ENCODE data around the gene SLC17A2.

SLC17A2 gene

DNA sequence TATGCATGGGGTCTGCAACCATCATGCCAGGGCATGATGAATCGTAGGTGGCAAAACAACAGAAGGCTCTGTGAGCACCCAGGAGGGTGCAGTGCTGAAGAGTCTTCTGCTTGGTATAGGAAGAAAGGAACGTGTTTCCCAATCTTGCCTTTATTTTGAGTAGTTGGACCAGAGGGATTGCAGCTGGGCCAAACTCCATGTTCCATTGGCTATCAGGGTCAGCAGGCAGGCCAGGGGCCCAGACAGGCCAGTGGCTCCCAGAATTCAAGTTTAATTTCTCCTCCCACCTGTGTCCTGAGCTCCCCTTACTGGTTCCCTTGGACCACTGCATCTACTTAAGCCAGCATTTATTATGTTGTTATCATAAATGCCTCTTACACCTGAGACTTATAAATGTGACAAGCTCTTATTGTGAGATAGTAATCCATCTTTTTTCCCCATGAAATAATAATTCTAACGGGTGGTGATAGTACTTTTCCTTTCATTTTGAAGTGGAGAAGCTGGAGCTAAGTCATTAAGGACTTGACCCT lies 31.2 kb upstream of the SLC17A2 start:
- Histone ChIP-seq H3K4me3 (ENCODE audit: insufficient read depth in 1 of 2, low read depth in 1 of 2, low read length in 2 of 2) (peak overlapping the region in 1 of 2 experiments; percentile 96), H3K4me1 (ENCODE audit: control insufficient read depth, insufficient read depth, low read depth, low read length) (peaks cover 8% of the 10 kb centered on the region), H4K8ac (ENCODE audit: low read length) (peak overlapping the region; percentile 35), H3K23ac (ENCODE audit: low read length in 2 of 2) (no peak overlapping the region), H3K9ac (ENCODE audit: low read length) (peak overlapping the region; percentile 98), H3K36me3 (ENCODE audit: control insufficient read depth in 1 of 2, insufficient read depth in 2 of 2, low read depth in 1 of 2, low read length in 2 of 2) (peaks cover 7 to 24% of the 10 kb centered on the region in 2 experiments), H2AFZ (ENCODE audit: low read depth, low read length) (no peak overlapping the region), H3K18ac (ENCODE audit: low read depth in 1 of 2, low read length in 2 of 2) (peak overlapping the region; percentile 54 to 94), H3K9me3 (ENCODE audit: control insufficient read depth, low read length) (no peaks in the 10 kb centered on the region), H3K27me3 (ENCODE audit: control insufficient read depth in 1 of 2, insufficient read depth in 1 of 2, low read length in 2 of 2) (no peaks in the 10 kb centered on the region), H2BK5ac (ENCODE audit: low read depth, low read length, poor library complexity, severe bottlenecking) (no peak overlapping the region), H2BK12ac (ENCODE audit: low read length in 2 of 2) (peak overlapping the region; percentile 38 to 75), H3K4ac (ENCODE audit: low read depth in 1 of 2, low read length in 2 of 2) (peak overlapping the region; percentile 35 to 71), H2AK5ac (ENCODE audit: low read length, severe bottlenecking) (peak overlapping the region; percentile 61), H4K91ac (ENCODE audit: low read length) (no peak overlapping the region), H3K14ac (ENCODE audit: low read length in 2 of 2) (no peak overlapping the region), H3K79me1 (replicated peaks; ENCODE audit: low read length, poor library complexity, severe bottlenecking) (peaks cover 9% of the 10 kb centered on the region), H2BK15ac (ENCODE audit: low read depth, poor library complexity, severe bottlenecking) (no peak overlapping the region), H2BK120ac (ENCODE audit: low read depth, low read length) (peak overlapping the region; percentile 77), H3K27ac (ENCODE audit: low read length, poor library complexity, severe bottlenecking) (peak overlapping the region; percentile 89), H3K4me2 (ENCODE audit: low read length, poor library complexity, severe bottlenecking) (no peak overlapping the region)
- no peak for DNase-seq
- WGBS = 94% methylated on average over 2 of the region's 3 CpGs

DNA sequence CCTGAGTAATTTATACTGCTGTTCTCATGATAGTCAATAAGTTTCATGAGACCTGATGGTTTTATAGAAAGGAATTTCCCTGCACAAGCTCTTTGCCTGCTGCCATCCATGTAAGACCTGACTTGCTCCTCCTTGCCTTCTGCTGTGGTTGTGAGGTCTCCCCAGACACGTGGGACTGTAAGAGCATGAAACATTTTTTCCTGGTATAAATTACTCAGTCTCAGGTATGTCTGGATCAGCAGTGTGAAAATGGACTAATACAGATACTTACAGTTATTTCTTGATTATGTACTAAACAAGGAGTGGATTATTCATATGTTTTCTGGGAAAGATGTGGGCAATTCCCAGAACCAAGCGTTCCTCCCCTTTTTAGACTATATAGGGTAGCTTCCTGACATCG lies 30.2 kb upstream of the SLC17A2 start:
- Histone ChIP-seq H3K4me3 (ENCODE audit: insufficient read depth in 1 of 2, low read depth in 1 of 2, low read length in 2 of 2) (no peak overlapping the region), H3K79me1 (replicated peaks; ENCODE audit: low read length, poor library complexity, severe bottlenecking) (peaks cover 2% of the 10 kb centered on the region), H2AFZ (ENCODE audit: low read depth, low read length) (no peak overlapping the region), H2AK5ac (ENCODE audit: low read length, severe bottlenecking) (no peak overlapping the region), H3K9me3 (ENCODE audit: control insufficient read depth, low read length) (no peaks in the 10 kb centered on the region), H3K27me3 (ENCODE audit: control insufficient read depth in 1 of 2, insufficient read depth in 1 of 2, low read length in 2 of 2) (no peaks in the 10 kb centered on the region), H3K36me3 (ENCODE audit: control insufficient read depth in 1 of 2, insufficient read depth in 2 of 2, low read depth in 1 of 2, low read length in 2 of 2) (peaks cover 2 to 15% of the 10 kb centered on the region in 2 experiments), H4K8ac (ENCODE audit: low read length) (no peak overlapping the region), H2BK12ac (ENCODE audit: low read length in 2 of 2) (no peak overlapping the region), H3K27ac (ENCODE audit: low read length, poor library complexity, severe bottlenecking) (no peak overlapping the region), H3K4me2 (ENCODE audit: low read length, poor library complexity, severe bottlenecking) (no peak overlapping the region), H3K18ac (ENCODE audit: low read depth in 1 of 2, low read length in 2 of 2) (no peak overlapping the region), H3K9ac (ENCODE audit: low read length) (no peak overlapping the region), H3K4me1 (ENCODE audit: control insufficient read depth, insufficient read depth, low read depth, low read length) (peaks cover 4% of the 10 kb centered on the region), H4K91ac (ENCODE audit: low read length) (no peak overlapping the region), H2BK15ac (ENCODE audit: low read depth, poor library complexity, severe bottlenecking) (no peak overlapping the region), H3K4ac (ENCODE audit: low read depth in 1 of 2, low read length in 2 of 2) (no peak overlapping the region), H2BK120ac (ENCODE audit: low read depth, low read length) (no peak overlapping the region), H3K23ac (ENCODE audit: low read length in 2 of 2) (no peak overlapping the region), H3K14ac (ENCODE audit: low read length in 2 of 2) (no peak overlapping the region), H2BK5ac (ENCODE audit: low read depth, low read length, poor library complexity, severe bottlenecking) (no peak overlapping the region)
- no peak for DNase-seq
- WGBS = 92% methylated on average over 2 of the region's 3 CpGs

DNA sequence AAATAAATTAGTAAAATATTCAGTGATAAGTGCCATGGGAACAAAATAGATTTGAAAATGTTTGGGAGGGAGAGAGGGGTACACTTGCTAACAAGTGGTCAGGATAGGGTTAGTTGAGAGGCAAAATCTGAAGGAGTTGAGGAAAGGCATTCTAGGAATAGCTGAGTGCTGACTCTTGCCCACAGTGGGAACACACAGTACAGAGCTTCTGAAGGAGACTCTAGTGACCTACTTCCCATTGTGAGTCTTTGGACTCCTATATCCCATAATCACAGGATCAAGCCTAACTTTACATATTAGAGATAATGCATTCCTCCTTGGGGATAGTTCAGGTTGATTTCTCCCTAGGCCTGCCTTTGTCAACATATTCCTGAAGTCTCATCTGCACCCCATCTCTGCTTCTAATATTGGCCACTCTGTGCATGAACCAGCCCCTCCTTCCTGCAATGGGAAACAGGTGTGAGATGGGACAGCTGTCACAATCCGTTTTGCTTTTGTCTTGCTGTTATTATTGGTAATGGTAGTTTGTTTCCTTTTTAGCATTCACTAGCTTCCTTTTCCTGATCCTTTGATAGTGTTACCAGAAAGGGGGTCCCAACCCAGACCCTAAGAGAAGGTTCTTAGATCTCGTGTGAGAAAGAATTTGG lies 29.5 kb upstream of the SLC17A2 start:
- 82% methylated on average over 1 of the region's 2 CpGs for WGBS

DNA sequence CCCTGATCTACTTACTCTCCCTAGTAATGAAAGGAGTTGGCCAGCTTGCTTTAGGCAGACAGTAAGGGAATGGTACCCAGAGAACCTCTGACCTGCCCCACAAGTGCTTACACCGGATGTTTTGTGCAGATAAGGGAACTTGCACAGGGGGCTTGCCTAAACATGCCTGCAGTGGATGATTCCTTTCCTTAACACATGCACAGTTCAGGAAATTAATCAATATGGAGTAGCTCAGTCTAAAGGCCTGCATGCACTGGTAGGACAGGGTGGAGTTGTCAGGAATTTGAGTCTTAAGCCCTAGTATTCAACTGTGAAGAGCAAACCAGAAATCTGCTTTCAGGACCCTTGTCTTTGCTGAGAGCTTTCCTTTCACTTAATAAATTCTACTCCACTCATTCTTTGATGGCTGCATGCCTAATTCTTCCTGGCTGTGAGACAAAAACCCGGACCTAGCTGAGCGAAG lies 28.2 kb upstream of the SLC17A2 start:
- DNase-seq = no peak
- Histone ChIP-seq H2BK120ac (ENCODE audit: low read depth, low read length) (peak overlapping the region; percentile 49), H3K4me2 (ENCODE audit: low read length, poor library complexity, severe bottlenecking) (no peak overlapping the region), H2AK5ac (ENCODE audit: low read length, severe bottlenecking) (no peak overlapping the region), H3K9me3 (ENCODE audit: control insufficient read depth, low read length) (no peaks in the 10 kb centered on the region), H2BK15ac (ENCODE audit: low read depth, poor library complexity, severe bottlenecking) (no peak overlapping the region), H3K27ac (ENCODE audit: low read length, poor library complexity, severe bottlenecking) (no peak overlapping the region), H3K4ac (ENCODE audit: low read depth in 1 of 2, low read length in 2 of 2) (no peak overlapping the region), H3K36me3 (ENCODE audit: control insufficient read depth in 1 of 2, insufficient read depth in 2 of 2, low read depth in 1 of 2, low read length in 2 of 2) (no peaks in the 10 kb centered on the region), H2BK12ac (ENCODE audit: low read length in 2 of 2) (no peak overlapping the region), H2BK5ac (ENCODE audit: low read depth, low read length, poor library complexity, severe bottlenecking) (no peak overlapping the region), H3K4me3 (ENCODE audit: insufficient read depth in 1 of 2, low read depth in 1 of 2, low read length in 2 of 2) (peak overlapping the region in 1 of 2 experiments; percentile 24), H3K79me1 (replicated peaks; ENCODE audit: low read length, poor library complexity, severe bottlenecking) (no peaks in the 10 kb centered on the region), H3K14ac (ENCODE audit: low read length in 2 of 2) (no peak overlapping the region), H3K18ac (ENCODE audit: low read depth in 1 of 2, low read length in 2 of 2) (peak overlapping the region in 1 of 2 experiments; percentile 54), H3K9ac (ENCODE audit: low read length) (peak overlapping the region; percentile 30), H4K91ac (ENCODE audit: low read length) (no peak overlapping the region), H3K23ac (ENCODE audit: low read length in 2 of 2) (no peak overlapping the region), H2AFZ (ENCODE audit: low read depth, low read length) (no peak overlapping the region), H4K8ac (ENCODE audit: low read length) (peak overlapping the region; percentile 82), H3K27me3 (ENCODE audit: control insufficient read depth in 1 of 2, insufficient read depth in 1 of 2, low read length in 2 of 2) (no peaks in the 10 kb centered on the region), H3K4me1 (ENCODE audit: control insufficient read depth, insufficient read depth, low read depth, low read length) (peaks cover 2% of the 10 kb centered on the region)
- 58% methylated on average over 1 of the region's 3 CpGs for WGBS

More for the DNA sequence above, 29.5 kb upstream of the SLC17A2 start:
- Histone ChIP-seq H2BK120ac (ENCODE audit: low read depth, low read length) (no peak overlapping the region), H3K9me3 (ENCODE audit: control insufficient read depth, low read length) (no peaks in the 10 kb centered on the region), H4K8ac (ENCODE audit: low read length) (no peak overlapping the region), H3K9ac (ENCODE audit: low read length) (no peak overlapping the region), H3K27ac (ENCODE audit: low read length, poor library complexity, severe bottlenecking) (no peak overlapping the region), H2AK5ac (ENCODE audit: low read length, severe bottlenecking) (no peak overlapping the region), H3K23ac (ENCODE audit: low read length in 2 of 2) (no peak overlapping the region), H3K4me3 (ENCODE audit: insufficient read depth in 1 of 2, low read depth in 1 of 2, low read length in 2 of 2) (no peak overlapping the region), H3K79me1 (replicated peaks; ENCODE audit: low read length, poor library complexity, severe bottlenecking) (no peaks in the 10 kb centered on the region), H2AFZ (ENCODE audit: low read depth, low read length) (no peak overlapping the region), H3K14ac (ENCODE audit: low read length in 2 of 2) (no peak overlapping the region), H3K4ac (ENCODE audit: low read depth in 1 of 2, low read length in 2 of 2) (no peak overlapping the region), H2BK5ac (ENCODE audit: low read depth, low read length, poor library complexity, severe bottlenecking) (no peak overlapping the region), H3K27me3 (ENCODE audit: control insufficient read depth in 1 of 2, insufficient read depth in 1 of 2, low read length in 2 of 2) (no peaks in the 10 kb centered on the region), H3K4me1 (ENCODE audit: control insufficient read depth, insufficient read depth, low read depth, low read length) (peaks cover 2% of the 10 kb centered on the region), H2BK15ac (ENCODE audit: low read depth, poor library complexity, severe bottlenecking) (no peak overlapping the region), H4K91ac (ENCODE audit: low read length) (no peak overlapping the region), H3K18ac (ENCODE audit: low read depth in 1 of 2, low read length in 2 of 2) (no peak overlapping the region), H3K4me2 (ENCODE audit: low read length, poor library complexity, severe bottlenecking) (no peak overlapping the region), H2BK12ac (ENCODE audit: low read length in 2 of 2) (no peak overlapping the region), H3K36me3 (ENCODE audit: control insufficient read depth in 1 of 2, insufficient read depth in 2 of 2, low read depth in 1 of 2, low read length in 2 of 2) (peaks cover 0 to 8% of the 10 kb centered on the region in 2 experiments)
- peak; percentile 40 for DNase-seq

Data from mesenchymal stem cell (in vitro differentiated cells and primary cell).